Measurements from ENCODE around the gene HOXB8.

DNA sequence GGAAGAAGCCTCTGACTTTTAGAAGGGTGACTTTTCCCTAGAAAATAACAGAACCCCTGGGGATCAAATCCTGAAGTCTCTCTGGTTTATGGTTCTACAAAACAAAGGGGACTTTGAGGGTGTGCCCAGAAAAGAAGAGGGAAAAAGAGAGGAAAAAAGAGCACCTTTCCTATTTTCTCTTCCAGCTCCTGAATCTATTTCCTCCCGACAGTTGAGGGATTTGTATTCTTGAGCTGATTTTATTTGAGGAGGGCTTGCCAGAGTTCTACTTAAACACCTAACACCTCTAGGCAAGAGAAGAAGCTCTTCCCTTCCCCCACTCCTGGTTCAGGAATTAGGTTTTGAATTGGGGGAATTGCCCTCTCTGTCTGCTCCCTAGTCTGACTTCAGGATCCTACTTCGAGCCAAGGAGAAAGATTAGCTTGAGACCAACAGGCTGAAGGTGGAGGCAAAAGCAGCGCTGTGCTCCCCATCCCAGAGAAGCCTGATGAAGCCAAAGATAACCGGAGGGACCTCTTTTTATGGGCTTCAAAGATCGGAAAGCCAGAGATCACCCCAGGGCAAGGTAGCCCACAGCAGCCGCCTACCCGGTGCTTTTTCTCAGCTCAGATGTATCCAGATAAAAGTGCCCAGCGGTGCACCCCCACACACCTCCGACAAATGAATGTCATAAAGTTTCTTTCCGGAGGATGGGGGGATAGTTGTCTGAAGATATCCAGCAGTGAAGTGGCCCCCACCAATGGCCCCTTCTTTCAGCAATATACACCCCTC lies 25.8 kb downstream of the HOXB8 start:
- TF ChIP-seq EZH2phosphoT487 (IDR thresholded peaks at IDR 0.05; ENCODE audit: low read length), result no peak
- no peak for TF ChIP-seq CTCF (IDR thresholded peaks at IDR 0.05; ENCODE audit: low read length)
